Mesodermal cell (in vitro differentiated cells): Measurements from ENCODE around the gene CAB39L.

Source experiments
- H3K27ac ChIP-seq: 2 replicates; pipeline ENCODE4 v1.7.0; 2013; ENCODE audit warnings: mild to moderate bottlenecking, low read depth, low read length, moderate library complexity; ENCODE audit not compliant: severe bottlenecking
- H3K36me3 ChIP-seq: 2 replicates; pipeline ENCODE4 v1.7.1; 2013; ENCODE audit warnings: mild to moderate bottlenecking, low read length, moderate library complexity; ENCODE audit not compliant: control insufficient read depth, insufficient read depth
- H3K4me1 ChIP-seq: one replicate; pipeline ENCODE4 v1.7.1; 2013; ENCODE audit warnings: mild to moderate bottlenecking, low read length; ENCODE audit not compliant: insufficient read depth, control insufficient read depth, poor library complexity, severe bottlenecking
- H3K4me3 ChIP-seq: 2 replicates; pipeline ENCODE4 v1.7.0; 2013; ENCODE audit warnings: low read length, control low read depth, mild to moderate bottlenecking; ENCODE audit not compliant: insufficient read depth, poor library complexity, severe bottlenecking; ENCODE audit errors: extremely low read depth
- H3K9me3 ChIP-seq: 2 replicates; pipeline ENCODE4 v1.7.1; 2013; ENCODE audit warnings: mild to moderate bottlenecking, low read length, moderate library complexity; ENCODE audit not compliant: control insufficient read depth
- WGBS, 2 experiments: methylation state at CpG; one replicate each; pipeline ENCODE4 v1.1.5; 2013; ENCODE audit warnings: missing lambda C conversion rate in 2 of 2; ENCODE audit not compliant: insufficient coverage in 2 of 2; 5-methylcytosine and 5-hydroxymethylcytosine counted together

Gene CAB39L

DNA sequence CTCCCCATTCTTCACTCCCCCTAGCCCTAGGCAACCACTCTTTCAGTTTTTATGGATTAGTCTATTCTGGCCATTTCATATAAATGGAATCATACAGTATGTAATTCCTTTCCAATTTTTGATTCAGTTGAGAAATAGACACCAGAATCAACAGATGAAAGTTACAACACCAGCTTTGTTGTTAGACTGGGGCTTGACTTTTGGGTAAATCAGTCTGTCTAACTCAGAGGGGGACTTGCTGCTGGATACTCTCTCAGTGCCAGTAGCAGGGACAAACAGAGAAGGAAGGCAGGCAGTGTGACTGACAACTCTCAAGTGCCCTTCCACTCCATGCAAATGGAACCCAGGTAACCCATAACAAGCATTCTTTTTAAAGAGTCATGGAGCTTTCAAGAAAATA lies 155.4 kb downstream of the CAB39L start:
- no peaks in the 10 kb centered on the region for H3K4me1 ChIP-seq
- no peaks in the 10 kb centered on the region for H3K9me3 ChIP-seq
- no peak overlapping the region for H3K27ac ChIP-seq
- H3K36me3 ChIP-seq: no peaks in the 10 kb centered on the region
- H3K4me3 ChIP-seq: no peak overlapping the region

GRCh38 chr13:49287995-49288394 lies 155.9 kb downstream of the CAB39L start:
- Histone ChIP-seq H3K27ac (no peak overlapping the region), H3K4me1 (no peaks in the 10 kb centered on the region), H3K36me3 (no peaks in the 10 kb centered on the region), H3K9me3 (no peaks in the 10 kb centered on the region), H3K4me3 (no peak overlapping the region)
- WGBS, 2 experiments: no CpG with 5 or more reads among the region's 1 CpG

DNA sequence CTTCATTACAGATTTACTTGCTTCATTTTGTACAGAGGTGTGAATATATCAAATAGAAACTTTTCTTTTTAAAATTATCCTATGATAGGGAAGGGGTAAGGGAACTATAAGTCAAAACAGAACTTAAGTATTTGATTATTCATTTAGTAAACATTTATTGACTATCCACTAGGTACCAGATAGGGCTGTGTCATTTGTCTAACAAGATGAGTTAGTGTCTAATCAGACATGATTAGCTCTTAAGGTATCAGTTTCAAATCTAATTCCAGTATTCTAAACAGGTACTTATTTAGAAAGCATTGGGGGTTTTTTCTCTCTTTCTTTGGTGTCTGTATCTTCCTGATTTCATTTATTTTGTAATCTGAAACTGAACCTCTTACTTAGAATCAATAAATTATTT lies 164.0 kb downstream of the CAB39L start:
- no peaks in the 10 kb centered on the region for H3K9me3 ChIP-seq
- H3K27ac ChIP-seq: no peak overlapping the region
- H3K4me3 ChIP-seq: no peak overlapping the region
- no peaks in the 10 kb centered on the region for H3K36me3 ChIP-seq
- no peaks in the 10 kb centered on the region for H3K4me1 ChIP-seq

DNA sequence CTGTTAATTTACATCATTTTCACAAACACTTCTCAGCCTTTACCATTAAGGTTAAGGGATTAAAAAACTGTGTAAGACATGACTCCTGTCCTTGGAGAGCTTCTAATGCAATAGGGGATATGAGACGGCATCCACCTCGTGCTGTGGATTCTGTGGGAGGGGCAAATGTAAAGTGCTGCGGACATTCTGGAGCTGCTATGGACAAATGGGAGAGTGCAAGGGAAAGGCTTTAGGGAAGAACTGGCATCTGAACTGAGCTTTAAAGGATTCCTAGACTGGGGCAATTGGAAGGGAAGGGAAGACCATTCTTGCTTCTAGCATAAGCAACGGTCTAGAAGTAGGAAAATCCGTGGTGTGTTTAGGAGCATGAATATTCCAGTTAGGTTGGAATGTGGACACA lies 164.8 kb downstream of the CAB39L start:
- WGBS, 2 experiments: 58 to 72% methylated on average over 5 of the region's 5 CpGs
- Histone ChIP-seq H3K9me3 (no peaks in the 10 kb centered on the region), H3K36me3 (no peaks in the 10 kb centered on the region), H3K27ac (no peak overlapping the region), H3K4me1 (no peaks in the 10 kb centered on the region), H3K4me3 (no peak overlapping the region)

- Histone ChIP-seq H3K4me1 (no peaks in the 10 kb centered on the region), H3K27ac (no peak overlapping the region), H3K9me3 (no peaks in the 10 kb centered on the region), H3K36me3 (no peaks in the 10 kb centered on the region), H3K4me3 (no peak overlapping the region)
- WGBS, 2 experiments: 100% methylated on average over 1 of the region's 2 CpGs
These were observed 165.7 kb downstream of the CAB39L start for GRCh38 chr13:49278211-49278610.

DNA sequence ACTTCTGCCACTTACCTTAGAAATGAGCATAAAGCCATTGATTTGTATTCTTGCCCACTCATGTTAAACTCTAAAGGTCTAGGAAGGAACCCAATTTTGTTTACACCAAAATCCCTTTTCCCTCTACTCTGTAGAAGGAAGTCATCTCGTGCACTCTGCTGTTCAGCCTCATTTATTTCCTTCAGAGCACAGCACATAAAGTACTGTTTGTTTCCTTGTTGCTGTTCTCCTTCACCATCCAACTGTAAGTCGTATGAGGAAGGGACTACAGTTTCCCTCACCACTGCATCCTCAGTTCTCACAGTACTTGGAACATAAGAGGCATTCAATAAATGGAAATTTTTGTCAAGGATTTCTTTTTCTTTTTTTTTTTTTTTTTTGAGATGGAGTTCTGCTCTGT lies 171.6 kb downstream of the CAB39L start:
- Histone ChIP-seq H3K9me3 (no peaks in the 10 kb centered on the region), H3K27ac (no peak overlapping the region), H3K4me3 (no peak overlapping the region), H3K4me1 (no peaks in the 10 kb centered on the region), H3K36me3 (no peaks in the 10 kb centered on the region)
- 50 to 80% methylated on average over 1 of the region's 2 CpGs for WGBS, 2 experiments

DNA sequence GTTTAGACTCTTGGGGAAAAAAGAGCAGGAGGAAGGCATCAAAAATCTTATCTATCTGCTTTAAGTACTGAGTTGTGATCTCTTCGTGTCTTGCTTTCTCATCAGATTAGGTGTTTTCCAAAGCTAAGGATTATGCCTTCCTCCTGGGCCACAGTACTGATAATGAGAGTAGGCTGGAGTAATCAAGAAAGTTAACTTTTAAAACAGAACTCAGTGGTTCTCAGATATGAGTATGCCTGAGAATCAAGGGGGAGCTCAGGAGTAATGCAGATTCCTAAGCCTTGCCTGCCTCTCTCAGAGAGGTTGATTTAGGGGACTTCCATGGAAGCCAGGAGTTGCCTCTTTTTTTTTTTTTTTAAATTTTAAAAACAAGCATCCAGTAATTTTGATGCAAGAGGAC lies 172.6 kb downstream of the CAB39L start:
- no peaks in the 10 kb centered on the region for H3K9me3 ChIP-seq
- no peaks in the 10 kb centered on the region for H3K4me1 ChIP-seq
- no CpG with 5 or more reads among the region's 1 CpG for WGBS, 2 experiments
- H3K27ac ChIP-seq: no peak overlapping the region
- H3K36me3 ChIP-seq: no peaks in the 10 kb centered on the region
- H3K4me3 ChIP-seq: no peak overlapping the region

DNA sequence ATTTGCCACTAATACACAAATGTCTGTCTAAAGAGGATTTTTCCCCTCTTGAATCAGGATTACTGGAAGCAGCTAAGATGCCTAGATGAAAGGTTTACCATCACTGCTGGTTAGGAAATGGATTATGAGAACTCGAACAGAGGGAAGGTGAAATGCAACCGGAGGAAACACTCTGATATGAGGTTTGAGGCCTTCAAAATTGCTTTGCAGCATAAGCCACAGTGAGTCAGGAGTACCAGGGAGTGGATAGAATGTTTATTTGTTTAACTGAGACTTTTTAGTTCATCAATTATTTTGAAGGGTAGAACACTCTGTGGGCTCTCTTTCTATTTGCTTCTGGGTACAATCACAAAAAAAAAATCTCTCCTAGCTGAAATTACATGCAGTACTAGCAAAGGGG lies 178.0 kb downstream of the CAB39L start:
- WGBS, 2 experiments: 80 to 94% methylated on average over 2 of the region's 2 CpGs
- H3K4me3 ChIP-seq: no peak overlapping the region
- no peaks in the 10 kb centered on the region for H3K9me3 ChIP-seq
- H3K36me3 ChIP-seq: no peaks in the 10 kb centered on the region
- H3K4me1 ChIP-seq: no peaks in the 10 kb centered on the region
- H3K27ac ChIP-seq: no peak overlapping the region

DNA sequence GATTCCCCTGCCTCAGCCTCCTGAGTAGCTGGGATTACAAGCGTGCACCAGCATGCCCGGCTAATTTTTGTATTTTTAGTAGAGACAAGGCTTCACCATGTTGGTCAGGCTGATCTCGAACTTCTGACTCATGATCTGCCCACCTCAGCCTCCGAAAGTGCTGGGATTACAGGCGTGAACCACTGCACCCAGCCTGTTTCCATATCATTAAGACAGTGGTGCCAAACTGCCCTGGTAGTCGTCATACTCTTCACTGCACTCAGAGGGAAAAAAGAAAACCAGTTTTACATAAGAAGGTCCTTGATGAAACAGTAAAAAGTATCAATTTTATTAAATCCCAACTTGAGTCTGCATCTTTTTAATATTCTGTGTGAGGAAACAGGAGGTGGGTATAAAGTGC lies 181.2 kb downstream of the CAB39L start:
- Histone ChIP-seq H3K4me3 (no peak overlapping the region), H3K4me1 (no peaks in the 10 kb centered on the region), H3K36me3 (peaks cover 10% of the 10 kb centered on the region), H3K27ac (no peak overlapping the region), H3K9me3 (no peaks in the 10 kb centered on the region)
- 95 to 97% methylated on average over 4 to 5 of the region's 6 CpGs for WGBS, 2 experiments

DNA sequence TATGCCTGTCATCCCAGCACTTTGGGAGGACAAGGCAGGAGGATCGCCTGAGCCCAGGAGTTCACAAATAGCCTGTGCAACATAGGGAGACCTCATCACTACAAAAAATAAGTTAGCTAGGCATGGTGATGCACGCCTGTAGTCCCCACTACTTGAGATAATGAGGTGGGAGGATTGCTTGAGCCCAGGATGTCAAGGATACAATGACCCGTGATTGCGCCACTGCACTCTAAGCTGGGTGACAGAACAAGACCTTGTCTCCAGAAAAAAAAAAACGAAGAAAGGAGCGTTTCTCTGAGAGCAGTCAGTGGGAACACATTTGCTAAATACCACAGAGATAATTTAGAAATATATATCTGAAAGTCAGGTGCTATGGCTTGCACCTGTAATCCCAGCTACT lies 184.3 kb downstream of the CAB39L start:
- 93 to 98% methylated on average over 3 to 6 of the region's 6 CpGs for WGBS, 2 experiments
- no peak overlapping the region for H3K4me3 ChIP-seq
- peaks cover 19% of the 10 kb centered on the region for H3K36me3 ChIP-seq
- no peaks in the 10 kb centered on the region for H3K9me3 ChIP-seq
- H3K4me1 ChIP-seq: no peaks in the 10 kb centered on the region
- H3K27ac ChIP-seq: no peak overlapping the region
